Endothelial cell of umbilical vein (primary cell): Measurements from ENCODE around the gene BBC3. TPM values are rescaled to one million over a fixed set of nuclear protein-coding genes. Genes with fewer than 3 reads are reported as not detected.

Experiments
- BruUV-seq: library from RNA; stranded (reverse); fragments of 400-500 nt; replicated peaks from 2 replicates; lab custom pipeline; 2021; lab: Mats Ljungman, UMichigan
- CTCF ChIA-PET: fragments of 300-600, 350-600 bp; sonication (Branson Sonifier 250); formaldehyde crosslinking; loops from one replicate; lab custom pipeline; 2021; ENCODE audit warnings: antibody characterized with exemption, inconsistent platforms; lab: Charles Lee
- POLR2A ChIA-PET: fragments of 300-600, 350-600 bp; sonication (Branson Sonifier 250); formaldehyde crosslinking; loops from one replicate; lab custom pipeline; 2021; ENCODE audit warnings: antibody characterized with exemption, inconsistent platforms; lab: Charles Lee
- DNase-seq: peaks from one replicate; pipeline ENCODE4 v3.0.0-alpha.2; 2011; ENCODE audit warnings: low read depth, low spot score
- FAIRE-seq: peaks from 2 replicates; lab custom pipeline; 2011; peaks lifted over from hg19 to GRCh38; lab: Jason Lieb, UNC
- H2AFZ ChIP-seq: 2 replicates; pipeline ENCODE4 v1.6.0; 2012; ENCODE audit warnings: low read depth, low read length, control low read depth, inconsistent platforms
- H3K27ac ChIP-seq: 2 replicates; pipeline ENCODE4 v1.5.1; 2011; ENCODE audit warnings: low read depth, mild to moderate bottlenecking, control low read depth, low read length, moderate library complexity; ENCODE audit not compliant: insufficient read depth
- H3K27me3 ChIP-seq, 2 experiments: 2 replicates each; pipeline versions ENCODE4 v1.6.0 to v1.6.1; 2011; ENCODE audit warnings: low read length in 2 of 2, mixed read lengths in 1 of 2; ENCODE audit not compliant: control insufficient read depth in 2 of 2, insufficient read depth in 2 of 2
- H3K36me3 ChIP-seq, 2 experiments: 2 replicates in 1 of 2; 3 replicates in 1 of 2; pipeline ENCODE4 v1.5.1; 2011; ENCODE audit warnings: low read length in 2 of 2, mild to moderate bottlenecking in 1 of 2, moderate library complexity in 1 of 2; ENCODE audit not compliant: control insufficient read depth in 2 of 2, insufficient read depth in 2 of 2; ENCODE audit errors: extremely low read depth in 1 of 2
- H3K4me1 ChIP-seq: 3 replicates; pipeline ENCODE4 v1.5.1; 2011; ENCODE audit warnings: mild to moderate bottlenecking, low read length; ENCODE audit not compliant: control insufficient read depth, insufficient read depth; ENCODE audit errors: extremely low read depth
- H3K4me2 ChIP-seq: 2 replicates; pipeline ENCODE4 v1.6.1; 2011; ENCODE audit warnings: low read length, control low read depth, mixed read lengths; ENCODE audit not compliant: insufficient read depth
- H3K4me3 ChIP-seq, 3 experiments: fragments of 200-600 bp in 1 of 3; sonication (generic), shearing (Covaris generic) in 1 of 3; replicated peaks in 1 of 3; 2 replicates each; pipeline ENCODE4 v1.5.1; 2011 to 2016; ENCODE audit warnings: control low read depth in 3 of 3, low read length in 3 of 3, mild to moderate bottlenecking in 2 of 3, inconsistent platforms in 1 of 3, low read depth in 1 of 3, moderate library complexity in 1 of 3; ENCODE audit not compliant: insufficient read depth in 1 of 3
- H3K79me2 ChIP-seq: 2 replicates; pipeline ENCODE4 v1.6.0; 2012; ENCODE audit warnings: low read length, inconsistent platforms; ENCODE audit not compliant: control insufficient read depth, insufficient read depth
- H3K9ac ChIP-seq: replicated peaks from 2 replicates; pipeline ENCODE3; 2011; ENCODE audit warnings: low read length, control low read depth; ENCODE audit not compliant: insufficient read depth; ENCODE audit errors: extremely low read depth
- H3K9me1 ChIP-seq: replicated peaks from 3 replicates; pipeline ENCODE4 v1.6.0; 2011; ENCODE audit warnings: mild to moderate bottlenecking, low read length; ENCODE audit not compliant: control insufficient read depth, insufficient read depth; ENCODE audit errors: extremely low read depth
- H3K9me3 ChIP-seq: replicated peaks from 2 replicates; pipeline ENCODE4 v1.5.1; 2012; ENCODE audit warnings: low read length, inconsistent platforms; ENCODE audit not compliant: control insufficient read depth, insufficient read depth
- H4K20me1 ChIP-seq: replicated peaks from 2 replicates; pipeline ENCODE3; 2011; ENCODE audit warnings: mild to moderate bottlenecking, low read length; ENCODE audit not compliant: control insufficient read depth, insufficient read depth; ENCODE audit errors: extremely low read depth
- EZH2 ChIP-seq: IDR thresholded peaks from 2 replicates; pipeline ENCODE4 v1.6.1; 2012; ENCODE audit warnings: borderline replicate concordance, low read depth, mild to moderate bottlenecking, moderate library complexity, low read length, inconsistent platforms; ENCODE audit not compliant: severe bottlenecking
- FOS ChIP-seq: IDR thresholded peaks from 2 replicates; pipeline ENCODE4 v1.6.1; 2011; ENCODE audit warnings: mild to moderate bottlenecking, low read length, moderate library complexity, borderline replicate concordance; ENCODE audit not compliant: insufficient read depth
- GATA2 ChIP-seq: IDR thresholded peaks from 2 replicates; pipeline ENCODE4 v1.7.0; 2011; ENCODE audit warnings: low read depth, mild to moderate bottlenecking, moderate library complexity, mixed read lengths, low read length; ENCODE audit not compliant: insufficient read length, insufficient read depth
- JUN ChIP-seq: IDR thresholded peaks from 2 replicates; pipeline ENCODE4 v1.6.1; 2011; ENCODE audit warnings: borderline replicate concordance, low read depth; ENCODE audit not compliant: insufficient read length, insufficient read depth
- MYC ChIP-seq: IDR thresholded peaks from one replicate; pipeline ENCODE4 v1.6.1; 2011; ENCODE audit warnings: mild to moderate bottlenecking, low read depth, low read length
- POLR2A ChIP-seq: IDR thresholded peaks from 2 replicates; pipeline ENCODE4 v1.6.1; 2012; ENCODE audit warnings: low read depth, mild to moderate bottlenecking, control low read depth, low read length
- POLR2AphosphoS5 ChIP-seq: IDR thresholded peaks from 2 replicates; pipeline ENCODE4 v1.6.1; 2012; ENCODE audit warnings: low read depth, mild to moderate bottlenecking, control low read depth, low read length, moderate library complexity; ENCODE audit not compliant: insufficient read depth
- dilution Hi-C: fragments of 300-500 bp; cut with MboI; formaldehyde crosslinking; loops from one replicate; pipeline ENCODE4 v1.15.0; 2019; ENCODE audit warnings: low sequenced_read_pairs; ENCODE audit not compliant: extremely low pct_ligation_motif_present
- intact Hi-C: fragments of 100-400 bp; cut with micrococcal nuclease; formaldehyde crosslinking; loops from one replicate; pipeline ENCODE4 v1.10.0; 2022
- polyA plus RNA-seq, 4 experiments: library from polyadenylated mRNA; depleted of rRNA in 3 of 4; stranded (reverse) in 3 of 4; unstranded in 1 of 4; fragments of >200 nt; gene quantifications; 2 replicates each; pipeline versions ENCODE4 v1.2.1 to v1.2.3, GENCODE V29; 2011 to 2012; ENCODE audit warnings: missing spikeins in 1 of 4
- total RNA-seq: library from RNA; stranded (reverse); gene quantifications from 2 replicates; pipeline ENCODE4 v1.2.3, GENCODE V29; 2021
- TF ChIP-seq, protein P1 (sequence below), 2 donors: IDR thresholded peaks; 1 replicate in 1 of 2; 2 replicates in 1 of 2; pipeline ENCODE4 v1.5.1; 2011; ENCODE audit warnings: low read length in 2 of 2, mild to moderate bottlenecking in 2 of 2, moderate library complexity in 2 of 2, control low read depth in 1 of 2, inconsistent platforms in 1 of 2, low read depth in 1 of 2; ENCODE audit not compliant: insufficient read depth in 1 of 2; ENCODE audit errors: extremely low read depth in 1 of 2
- TF ChIP-seq, protein P2 (sequence below): IDR thresholded peaks from 2 replicates; pipeline ENCODE4 v1.6.1; 2011; ENCODE audit not compliant: insufficient read depth, insufficient read length

BBC3 gene
- total and polyA plus RNA-seq, 2 donors (not counting 3 experiments of a cell fraction or from before 2014, with no cell fraction given) = 11.3 to 35.7 TPM

DNA sequence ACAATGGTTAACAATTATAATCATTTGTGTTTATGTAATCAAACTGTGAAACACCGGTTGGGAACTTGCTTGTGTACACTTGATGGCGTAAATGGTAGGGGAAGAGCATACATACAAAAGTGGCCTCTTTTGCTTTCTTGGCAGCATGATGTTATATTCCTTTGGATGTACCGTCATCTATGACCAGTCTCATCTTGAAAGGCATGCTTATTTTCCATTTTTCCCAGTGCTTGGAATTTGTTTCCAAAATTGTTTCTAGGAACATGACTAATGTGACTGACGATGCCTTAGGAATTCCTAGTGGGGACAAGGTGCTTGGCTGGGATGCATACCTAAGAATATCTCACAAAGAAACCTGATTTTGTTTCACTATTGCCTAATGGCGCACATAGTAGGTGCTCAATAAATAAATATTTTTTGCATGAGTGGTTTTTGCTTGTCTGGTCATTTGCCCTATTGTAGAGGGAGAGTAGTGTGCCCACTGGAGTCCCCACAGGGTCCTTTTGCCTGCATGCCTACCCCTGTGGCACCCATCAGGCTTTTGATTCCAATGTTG lies 54.9 kb downstream of the BBC3 start:
- H2AFZ ChIP-seq = no peak overlapping the region
- no peak for TF ChIP-seq GATA2
- peak; percentile 58 for TF ChIP-seq JUN
- dilution Hi-C loops = no loop called here
- CTCF ChIA-PET = interaction anchor here (1.3 to 4.0 kb wide), 4 partner anchors 10 to 68 kb away, joined by 9 to 30 read pairs (median 16); no protein-coding TSS in a partner anchor
- no peaks in the 10 kb centered on the region for H4K20me1 ChIP-seq
- peaks cover 0 to 14% of the 10 kb centered on the region in 2 experiments for H3K36me3 ChIP-seq
- no peaks in the 10 kb centered on the region for H3K9me3 ChIP-seq
- H3K27me3 ChIP-seq = no peaks in the 10 kb centered on the region
- peak overlapping the region; percentile 48 for H3K4me2 ChIP-seq
- no TSS peak for BruUV-seq
- peak; percentile 80 for DNase-seq
- intact Hi-C loops = loop anchor here (1.0 to 2.0 kb wide), 5 partner anchors 14 to 81 kb away; no protein-coding TSS in a partner anchor
- H3K4me3 ChIP-seq = no peak overlapping the region
- H3K4me1 ChIP-seq = peaks cover 49% of the 10 kb centered on the region
- POLR2A ChIA-PET = interaction anchor here (1.0 to 2.0 kb wide), 2 partner anchors 18 to 50 kb away, joined by 3 to 7 read pairs; no protein-coding TSS in a partner anchor
- no peaks in the 10 kb centered on the region for H3K9me1 ChIP-seq
- H3K27ac ChIP-seq = peak overlapping the region; percentile 97
- peaks cover 39% of the 10 kb centered on the region for H3K79me2 ChIP-seq
- peak overlapping the region; percentile 77 for H3K9ac ChIP-seq
- FAIRE-seq = peak; percentile 50

DNA sequence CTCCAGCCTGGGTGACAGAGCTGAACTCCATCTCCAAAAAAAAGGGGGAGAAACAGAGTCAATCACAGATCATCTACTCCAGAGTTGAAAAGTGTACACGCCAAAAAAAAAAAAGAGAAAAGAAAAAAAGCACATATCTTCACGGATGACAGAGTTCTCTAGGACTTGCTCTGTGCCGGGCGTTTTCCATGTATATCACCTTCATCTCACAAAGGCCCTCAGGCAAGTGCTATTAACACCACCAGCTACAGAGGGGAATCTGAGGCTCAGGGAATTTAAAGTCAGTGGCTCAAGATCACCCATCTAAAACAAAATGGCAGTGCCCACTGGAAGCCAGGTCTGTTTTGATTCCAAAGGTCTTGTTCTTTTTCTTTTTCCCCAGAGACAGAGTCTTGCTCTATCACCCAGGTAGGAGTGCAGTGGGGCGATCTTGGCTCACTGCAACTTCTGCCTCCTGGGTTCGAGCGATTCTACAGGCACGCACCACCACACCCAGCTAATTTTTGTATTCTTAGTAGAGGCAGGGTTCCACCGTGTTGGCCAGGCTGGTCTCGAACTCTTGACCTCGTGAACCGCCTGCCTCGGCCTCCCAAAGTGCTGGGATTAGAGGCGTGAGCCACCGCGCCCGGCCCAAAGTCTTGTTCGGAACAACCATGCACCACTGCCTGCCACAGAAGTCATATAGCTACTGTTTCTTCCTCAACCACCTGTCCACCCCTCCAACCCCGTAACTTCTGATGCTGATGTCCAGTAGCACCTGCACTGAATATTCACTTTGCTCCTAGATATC lies 58.1 kb downstream of the BBC3 start:
- H3K9ac ChIP-seq = no peak overlapping the region
- dilution Hi-C loops (no loop called here), intact Hi-C loops (no loop called here)
- peaks cover 6 to 24% of the 10 kb centered on the region in 2 experiments for H3K36me3 ChIP-seq
- BruUV-seq = no TSS peak
- H3K9me1 ChIP-seq = no peaks in the 10 kb centered on the region
- no peak overlapping the region for H3K4me3 ChIP-seq
- peaks cover 15% of the 10 kb centered on the region for H3K79me2 ChIP-seq
- TF ChIP-seq, protein P1, sequence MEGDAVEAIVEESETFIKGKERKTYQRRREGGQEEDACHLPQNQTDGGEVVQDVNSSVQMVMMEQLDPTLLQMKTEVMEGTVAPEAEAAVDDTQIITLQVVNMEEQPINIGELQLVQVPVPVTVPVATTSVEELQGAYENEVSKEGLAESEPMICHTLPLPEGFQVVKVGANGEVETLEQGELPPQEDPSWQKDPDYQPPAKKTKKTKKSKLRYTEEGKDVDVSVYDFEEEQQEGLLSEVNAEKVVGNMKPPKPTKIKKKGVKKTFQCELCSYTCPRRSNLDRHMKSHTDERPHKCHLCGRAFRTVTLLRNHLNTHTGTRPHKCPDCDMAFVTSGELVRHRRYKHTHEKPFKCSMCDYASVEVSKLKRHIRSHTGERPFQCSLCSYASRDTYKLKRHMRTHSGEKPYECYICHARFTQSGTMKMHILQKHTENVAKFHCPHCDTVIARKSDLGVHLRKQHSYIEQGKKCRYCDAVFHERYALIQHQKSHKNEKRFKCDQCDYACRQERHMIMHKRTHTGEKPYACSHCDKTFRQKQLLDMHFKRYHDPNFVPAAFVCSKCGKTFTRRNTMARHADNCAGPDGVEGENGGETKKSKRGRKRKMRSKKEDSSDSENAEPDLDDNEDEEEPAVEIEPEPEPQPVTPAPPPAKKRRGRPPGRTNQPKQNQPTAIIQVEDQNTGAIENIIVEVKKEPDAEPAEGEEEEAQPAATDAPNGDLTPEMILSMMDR (IDR thresholded peaks at IDR 0.05; ENCODE audit: extremely low read depth in 1 of 2, insufficient read depth in 1 of 2, low read depth in 1 of 2, low read length in 2 of 2) = no peak
- no peak for TF ChIP-seq EZH2
- TF ChIP-seq, protein P2, sequence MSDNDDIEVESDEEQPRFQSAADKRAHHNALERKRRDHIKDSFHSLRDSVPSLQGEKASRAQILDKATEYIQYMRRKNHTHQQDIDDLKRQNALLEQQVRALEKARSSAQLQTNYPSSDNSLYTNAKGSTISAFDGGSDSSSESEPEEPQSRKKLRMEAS = no peak
- no peak for TF ChIP-seq FOS
- no peak for TF ChIP-seq GATA2
- TF ChIP-seq POLR2AphosphoS5 = no peak
- no peak for TF ChIP-seq JUN
- TF ChIP-seq POLR2A = no peak
- TF ChIP-seq MYC = no peak
- CTCF ChIA-PET = interaction anchor here (2.0 to 2.8 kb wide), 3 partner anchors 14 to 71 kb away, joined by 7 to 11 read pairs (median 7); no protein-coding TSS in a partner anchor
- DNase-seq = no peak
- POLR2A ChIA-PET = no interaction called here
- no peaks in the 10 kb centered on the region for H4K20me1 ChIP-seq
- no peak overlapping the region for H3K27ac ChIP-seq
- no peak for FAIRE-seq
- H2AFZ ChIP-seq = no peak overlapping the region
- no peaks in the 10 kb centered on the region for H3K9me3 ChIP-seq
- H3K27me3 ChIP-seq = no peaks in the 10 kb centered on the region
- no peak overlapping the region for H3K4me2 ChIP-seq
- H3K4me1 ChIP-seq = peaks cover 30% of the 10 kb centered on the region
